ENCODE data around the gene TMED10. TPM values are rescaled to one million over a fixed set of nuclear protein-coding genes. Genes with fewer than 3 reads are reported as not detected.
A peak's percentile ranks its signal among the peaks of the same experiment; 100 is the strongest.

TMED10 gene
- total RNA-seq, 3 donors from 2014 or later = 223 to 411 (median 317) TPM

- intact Hi-C loops (cut with DNase I, micrococcal nuclease) = no loop called here
- Histone ChIP-seq H3K4me1 (ENCODE audit: low read depth) (peaks cover 25% of the 10 kb centered on the region), H3K4me3 (no peak overlapping the region), H3K36me3 (ENCODE audit: low read depth) (no peaks in the 10 kb centered on the region), H3K9me3 (no peaks in the 10 kb centered on the region)
- no peak for ATAC-seq
- DNase-seq = no peak
- TF ChIP-seq CTCF (IDR thresholded peaks at IDR 0.05) = no peak
These were observed 11.7 kb upstream of the TMED10 start for GRCh38 chr14:75188086-75188485.

- H3K9me3 ChIP-seq = no peaks in the 10 kb centered on the region
- no peak for TF ChIP-seq CTCF (IDR thresholded peaks at IDR 0.05)
- H3K4me1 ChIP-seq (ENCODE audit: low read depth) = peaks cover 25% of the 10 kb centered on the region
- no peaks in the 10 kb centered on the region for H3K36me3 ChIP-seq (ENCODE audit: low read depth)
- intact Hi-C loops (cut with DNase I, micrococcal nuclease) = no loop called here
- ATAC-seq (no peak), DNase-seq (no peak)
- H3K4me3 ChIP-seq = no peak overlapping the region
These were observed 10.5 kb upstream of the TMED10 start for GRCh38 chr14:75186953-75187352.

- H3K9me3 ChIP-seq = no peaks in the 10 kb centered on the region
- DNase-seq = no peak
- TF ChIP-seq CTCF (IDR thresholded peaks at IDR 0.05) = no peak
These were observed 9.0 kb upstream of the TMED10 start for GRCh38 chr14:75185251-75186040.

GRCh38 chr14:75184492-75184891 lies 8.1 kb upstream of the TMED10 start:
- intact Hi-C loops (cut with DNase I, micrococcal nuclease) = no loop called here
- H3K9me3 ChIP-seq = no peaks in the 10 kb centered on the region
- H3K36me3 ChIP-seq (ENCODE audit: low read depth) = no peaks in the 10 kb centered on the region
- DNase-seq = no peak
- ATAC-seq = peak; percentile 83
- H3K4me1 ChIP-seq (ENCODE audit: low read depth) = peaks cover 25% of the 10 kb centered on the region
- no peak for TF ChIP-seq CTCF (IDR thresholded peaks at IDR 0.05)
- no peak overlapping the region for H3K4me3 ChIP-seq

More at GRCh38 chr14:75185251-75186040, 9.0 kb upstream of the TMED10 start:
- Histone ChIP-seq H3K36me3 (ENCODE audit: low read depth) (no peaks in the 10 kb centered on the region), H3K4me3 (no peak overlapping the region), H3K4me1 (ENCODE audit: low read depth) (peaks cover 25% of the 10 kb centered on the region)
- ATAC-seq = no peak
- intact Hi-C loops (cut with DNase I, micrococcal nuclease) = no loop called here

GRCh38 chr14:75184039-75184438 lies 7.6 kb upstream of the TMED10 start:
- ATAC-seq (peak; percentile 89), DNase-seq (peak in 2 of 3 donors; percentile 58 to 75)
- no peak for TF ChIP-seq CTCF (IDR thresholded peaks at IDR 0.05)
- intact Hi-C loops (cut with DNase I, micrococcal nuclease) = no loop called here
- H3K36me3 ChIP-seq (ENCODE audit: low read depth) = no peaks in the 10 kb centered on the region
- H3K4me1 ChIP-seq (ENCODE audit: low read depth) = peaks cover 25% of the 10 kb centered on the region
- no peak overlapping the region for H3K4me3 ChIP-seq
- H3K9me3 ChIP-seq = no peaks in the 10 kb centered on the region
